Activated naive CD8-positive, alpha-beta T cell (primary cell): ENCODE data around the gene TMEM176A.
"Not testable (repeated sequence)": the region's sequence is repeated elsewhere in the genome, so short reads cannot be mapped to it uniquely, and the experiment has no call there.

Source experiments
- H3K27ac Mint-ChIP-seq: one replicate; pipeline ENCODE4 v1.8.0; 2021; ENCODE audit warnings: mixed read lengths
- H3K27me3 Mint-ChIP-seq: one replicate; pipeline ENCODE4 v1.8.0; 2021; ENCODE audit warnings: mixed read lengths
- H3K36me3 Mint-ChIP-seq: one replicate; pipeline ENCODE4 v1.8.0; 2021; ENCODE audit warnings: mixed read lengths
- H3K4me1 Mint-ChIP-seq: one replicate; pipeline ENCODE4 v1.8.0; 2021; ENCODE audit warnings: low read depth, mixed read lengths
- H3K4me3 Mint-ChIP-seq: one replicate; pipeline ENCODE4 v1.8.0; 2021; ENCODE audit warnings: mild to moderate bottlenecking, mixed read lengths
- H3K9me3 Mint-ChIP-seq: one replicate; pipeline ENCODE4 v1.8.0; 2021; ENCODE audit warnings: low read depth, mixed read lengths

Gene TMEM176A, protein sequence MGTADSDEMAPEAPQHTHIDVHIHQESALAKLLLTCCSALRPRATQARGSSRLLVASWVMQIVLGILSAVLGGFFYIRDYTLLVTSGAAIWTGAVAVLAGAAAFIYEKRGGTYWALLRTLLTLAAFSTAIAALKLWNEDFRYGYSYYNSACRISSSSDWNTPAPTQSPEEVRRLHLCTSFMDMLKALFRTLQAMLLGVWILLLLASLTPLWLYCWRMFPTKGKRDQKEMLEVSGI

GRCh38 chr7:150800581-150801241 lies at the start of gene TMEM176A:
Gene TMEM176A (plus strand): TSS chr7:150800769. CDS start chr7:150801551, 782 bp downstream.
- no peak within 1 kb of the TSS for H3K27ac Mint-ChIP-seq
- H3K4me3 Mint-ChIP-seq, result peak within 1 kb of the TSS; percentile 80
- H3K9me3 Mint-ChIP-seq, result peaks cover 7% of the 10 kb centered on the region
- peaks cover 9% of the 10 kb centered on the region for H3K4me1 Mint-ChIP-seq
- peaks cover 4% of the 10 kb centered on the region for H3K36me3 Mint-ChIP-seq
- peaks cover 27% of the 10 kb centered on the region for H3K27me3 Mint-ChIP-seq

DNA sequence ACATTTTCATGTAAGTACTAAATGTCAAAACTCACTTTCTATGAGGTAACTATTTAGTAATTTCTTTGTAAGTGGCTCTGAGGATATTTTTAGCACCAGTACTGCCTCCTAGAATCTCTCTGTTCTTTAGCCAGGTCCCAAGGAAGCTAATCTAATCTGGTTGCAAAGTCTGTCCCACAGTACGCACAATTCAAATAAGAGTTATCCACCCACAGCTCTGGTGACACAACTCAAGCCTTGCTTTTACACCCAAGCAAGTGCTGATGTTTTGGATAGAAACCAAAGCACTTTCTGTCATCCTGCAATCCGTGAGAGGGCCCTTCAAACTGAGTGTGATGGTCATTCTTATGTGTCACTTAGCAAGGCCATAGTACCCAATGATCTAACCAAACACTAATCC lies 48.9 kb upstream of the TMEM176A start:
- H3K4me3 Mint-ChIP-seq, result peak overlapping the region; percentile 23
- peaks cover 94% of the 10 kb centered on the region for H3K4me1 Mint-ChIP-seq
- H3K27me3 Mint-ChIP-seq, result no peaks in the 10 kb centered on the region
- peak overlapping the region; percentile 99 for H3K27ac Mint-ChIP-seq
- peaks cover 6% of the 10 kb centered on the region for H3K36me3 Mint-ChIP-seq
- H3K9me3 Mint-ChIP-seq, result no peaks in the 10 kb centered on the region

DNA sequence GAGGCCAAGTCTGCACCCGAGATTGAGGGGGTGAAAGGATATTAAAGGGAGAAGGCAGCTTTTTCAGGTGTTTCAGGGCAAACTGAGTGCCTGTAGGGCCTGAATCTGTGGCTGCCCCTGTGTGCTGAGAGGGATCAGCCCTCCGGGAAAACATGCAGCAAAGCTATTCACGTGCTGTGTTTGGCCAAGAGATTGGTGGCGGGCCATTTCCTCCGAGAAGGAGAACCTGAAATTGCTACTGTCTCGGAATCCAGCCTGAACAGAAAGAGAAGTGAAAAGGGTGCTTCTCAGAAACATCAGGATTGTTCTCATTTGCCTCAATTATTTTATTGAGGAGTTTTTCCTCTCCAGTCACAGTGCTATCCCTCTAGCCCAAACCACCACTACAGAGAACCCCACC lies 47.3 kb upstream of the TMEM176A start:
- Mint-ChIP-seq H3K27me3 (no peaks in the 10 kb centered on the region), H3K4me1 (peaks cover 90% of the 10 kb centered on the region), H3K4me3 (no peak overlapping the region), H3K36me3 (peaks cover 4% of the 10 kb centered on the region), H3K9me3 (no peaks in the 10 kb centered on the region), H3K27ac (peak overlapping the region; percentile 99)

DNA sequence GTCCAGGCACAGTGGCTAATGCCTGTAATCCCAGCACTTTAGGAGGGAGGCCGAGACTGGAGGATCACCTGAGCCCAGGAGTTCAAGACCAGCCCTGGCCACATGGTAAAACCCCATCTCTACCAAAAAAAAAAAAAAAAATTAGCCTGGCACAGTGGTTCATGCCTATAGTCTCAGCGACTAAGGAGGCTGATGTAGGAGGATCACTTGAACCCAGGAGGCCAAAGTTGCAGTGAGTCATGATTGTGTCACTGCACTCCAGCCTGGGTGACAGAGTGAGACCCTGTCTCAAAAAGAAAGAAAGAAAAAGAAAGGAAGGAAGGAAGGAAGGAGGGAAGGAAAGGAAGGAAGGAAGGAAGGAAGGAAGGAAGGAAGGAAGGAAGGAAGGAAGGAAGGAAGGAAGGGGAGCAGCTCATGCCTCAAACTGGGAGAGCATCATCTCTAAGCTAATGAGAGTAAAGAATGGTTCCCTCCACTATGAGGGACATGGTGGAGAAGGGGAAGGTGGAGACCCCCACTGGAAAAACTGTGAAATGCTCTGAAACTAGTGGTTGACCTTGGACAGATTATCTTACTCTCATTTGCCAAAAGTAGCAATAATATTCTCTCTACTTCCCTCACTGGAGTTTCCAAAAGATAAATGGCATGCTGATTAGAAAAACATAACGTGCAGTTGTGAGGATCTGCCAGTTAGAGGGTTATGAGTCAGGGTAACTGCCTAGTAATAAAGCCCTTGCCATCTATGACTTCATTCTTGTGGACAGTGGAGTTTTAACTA lies 46.6 kb upstream of the TMEM176A start:
- Mint-ChIP-seq H3K9me3 (no peaks in the 10 kb centered on the region), H3K4me3 (peak overlapping the region; percentile 51), H3K36me3 (peaks cover 3% of the 10 kb centered on the region), H3K27me3 (no peaks in the 10 kb centered on the region), H3K4me1 (peaks cover 82% of the 10 kb centered on the region), H3K27ac (peak overlapping the region; percentile 99)

DNA sequence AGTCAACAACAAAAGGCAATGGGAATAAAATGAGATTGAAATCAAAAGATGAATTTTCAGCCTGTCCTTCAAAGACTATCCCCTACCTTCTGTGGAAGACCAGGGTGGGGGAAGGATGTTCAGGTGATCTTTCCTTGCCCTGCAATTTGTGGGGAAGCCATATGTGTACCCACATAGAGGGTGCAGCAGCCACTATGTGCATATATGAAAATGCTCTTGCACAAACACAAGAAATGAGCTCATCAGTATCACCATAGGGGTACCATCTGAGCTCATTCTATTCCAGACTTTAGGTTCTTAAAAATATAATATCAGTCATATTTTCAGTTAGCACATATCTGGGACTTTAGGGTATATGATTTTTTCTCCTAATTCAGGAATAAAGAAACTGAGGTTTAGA lies 45.6 kb upstream of the TMEM176A start:
- Mint-ChIP-seq H3K4me3 (peak overlapping the region; percentile 64), H3K36me3 (peaks cover 5% of the 10 kb centered on the region), H3K27ac (peak overlapping the region; percentile 98), H3K9me3 (no peaks in the 10 kb centered on the region), H3K4me1 (peaks cover 73% of the 10 kb centered on the region), H3K27me3 (no peaks in the 10 kb centered on the region)

- H3K4me3 Mint-ChIP-seq, result peak overlapping the region; percentile 64
- peaks cover 67% of the 10 kb centered on the region for H3K4me1 Mint-ChIP-seq
- no peaks in the 10 kb centered on the region for H3K9me3 Mint-ChIP-seq
- H3K36me3 Mint-ChIP-seq, result peaks cover 2% of the 10 kb centered on the region
- peak overlapping the region; percentile 98 for H3K27ac Mint-ChIP-seq
- H3K27me3 Mint-ChIP-seq, result no peaks in the 10 kb centered on the region
These were observed 45.0 kb upstream of the TMEM176A start for GRCh38 chr7:150755473-150756099.

- peaks cover 2% of the 10 kb centered on the region for H3K36me3 Mint-ChIP-seq
- peak overlapping the region; percentile 64 for H3K4me3 Mint-ChIP-seq
- peak overlapping the region; percentile 98 for H3K27ac Mint-ChIP-seq
- H3K27me3 Mint-ChIP-seq, result no peaks in the 10 kb centered on the region
- peaks cover 61% of the 10 kb centered on the region for H3K4me1 Mint-ChIP-seq
- H3K9me3 Mint-ChIP-seq, result no peaks in the 10 kb centered on the region
These were observed 44.4 kb upstream of the TMEM176A start for GRCh38 chr7:150756166-150756565.

DNA sequence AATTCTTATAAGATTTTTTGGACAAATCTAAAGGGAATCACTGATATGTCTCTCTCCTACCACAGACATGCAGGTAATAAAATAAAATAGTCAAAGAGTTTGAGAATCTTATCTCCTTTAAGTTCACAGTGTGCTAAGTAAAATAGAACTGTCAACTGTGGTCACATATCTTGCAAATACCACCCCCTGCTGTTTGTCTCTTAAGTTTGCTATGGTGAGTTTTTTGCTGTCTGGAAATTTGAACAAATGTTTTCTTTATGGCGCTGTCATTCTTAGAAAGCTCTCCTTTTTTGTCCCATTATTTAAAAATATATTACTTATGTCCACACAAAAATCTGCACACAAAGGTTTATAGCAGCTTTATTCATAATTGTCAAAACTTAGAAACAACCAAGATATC lies 43.7 kb upstream of the TMEM176A start:
- Mint-ChIP-seq H3K27ac (peak overlapping the region; percentile 98), H3K9me3 (no peaks in the 10 kb centered on the region), H3K27me3 (no peaks in the 10 kb centered on the region), H3K4me1 (peaks cover 57% of the 10 kb centered on the region), H3K36me3 (peaks cover 7% of the 10 kb centered on the region), H3K4me3 (peak overlapping the region; percentile 64)

DNA sequence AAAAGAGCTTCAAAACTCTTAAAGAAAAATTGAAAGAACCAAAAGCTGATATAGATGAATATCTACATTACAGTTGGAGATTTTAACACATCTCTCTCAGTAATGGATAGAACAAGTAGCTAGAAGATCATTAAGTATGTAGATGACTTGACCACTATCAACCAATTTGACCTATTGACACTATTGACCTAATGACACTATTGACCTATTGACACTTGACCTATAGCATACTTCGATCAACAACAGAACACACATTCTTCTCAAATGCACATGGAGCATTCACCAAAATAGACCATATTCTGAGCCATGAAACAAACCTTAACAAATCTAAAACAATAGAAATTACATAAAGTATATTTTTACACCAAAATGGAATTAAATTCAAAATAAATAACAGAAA lies 41.1 kb upstream of the TMEM176A start:
- H3K4me1 Mint-ChIP-seq, result peaks cover 32% of the 10 kb centered on the region
- H3K4me3 Mint-ChIP-seq, result no peak overlapping the region
- H3K27me3 Mint-ChIP-seq, result no peaks in the 10 kb centered on the region
- H3K9me3 Mint-ChIP-seq, result no peaks in the 10 kb centered on the region
- H3K36me3 Mint-ChIP-seq, result peaks cover 7% of the 10 kb centered on the region
- H3K27ac Mint-ChIP-seq, result no peak overlapping the region

DNA sequence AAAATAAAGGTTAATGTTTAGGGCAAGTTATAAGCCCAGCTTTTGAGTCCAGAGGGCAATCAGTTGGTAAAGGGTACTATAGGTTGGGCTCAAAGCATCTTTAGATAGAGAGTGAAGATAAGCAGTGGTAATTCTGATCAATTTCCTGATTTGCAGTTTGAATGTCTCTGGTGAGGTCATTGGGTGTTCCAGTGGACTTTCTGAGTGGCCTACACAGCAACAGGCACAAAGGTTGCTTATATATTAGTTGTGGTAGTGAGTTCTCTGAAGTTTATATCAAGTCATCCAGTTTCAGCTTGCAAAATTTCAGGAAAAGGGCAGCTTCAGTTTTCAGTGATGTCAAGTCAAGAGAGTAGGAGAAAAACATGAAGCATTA lies 34.2 kb upstream of the TMEM176A start:
- Mint-ChIP-seq H3K27me3 (no peaks in the 10 kb centered on the region), H3K9me3 (no peaks in the 10 kb centered on the region), H3K27ac (no peak overlapping the region), H3K4me1 (no peaks in the 10 kb centered on the region), H3K4me3 (no peak overlapping the region), H3K36me3 (peaks cover 8% of the 10 kb centered on the region)

DNA sequence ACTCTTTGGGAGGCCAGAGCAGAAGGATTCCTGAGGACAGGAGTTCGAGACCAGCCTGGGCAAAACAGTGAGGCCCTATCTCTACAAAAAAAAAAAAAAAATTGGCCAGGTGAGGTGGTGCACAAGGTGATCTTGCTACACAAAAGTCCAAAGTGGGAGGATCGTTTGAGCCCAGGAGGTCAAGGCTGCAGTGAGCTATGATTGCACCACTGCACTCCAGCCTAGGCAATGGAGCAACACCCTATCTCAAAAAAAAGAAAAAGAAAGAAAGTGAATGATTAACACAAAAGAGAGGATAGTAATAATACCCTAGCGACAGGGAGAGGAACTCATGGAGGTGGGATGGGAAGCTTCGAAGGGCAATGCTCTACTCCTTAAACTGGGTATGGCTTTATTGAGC lies 30.8 kb upstream of the TMEM176A start:
- no peaks in the 10 kb centered on the region for H3K27me3 Mint-ChIP-seq
- H3K9me3 Mint-ChIP-seq, result peaks cover 8% of the 10 kb centered on the region
- no peak overlapping the region for H3K4me3 Mint-ChIP-seq
- H3K4me1 Mint-ChIP-seq, result no peaks in the 10 kb centered on the region
- H3K36me3 Mint-ChIP-seq, result peaks cover 11% of the 10 kb centered on the region
- no peak overlapping the region for H3K27ac Mint-ChIP-seq

DNA sequence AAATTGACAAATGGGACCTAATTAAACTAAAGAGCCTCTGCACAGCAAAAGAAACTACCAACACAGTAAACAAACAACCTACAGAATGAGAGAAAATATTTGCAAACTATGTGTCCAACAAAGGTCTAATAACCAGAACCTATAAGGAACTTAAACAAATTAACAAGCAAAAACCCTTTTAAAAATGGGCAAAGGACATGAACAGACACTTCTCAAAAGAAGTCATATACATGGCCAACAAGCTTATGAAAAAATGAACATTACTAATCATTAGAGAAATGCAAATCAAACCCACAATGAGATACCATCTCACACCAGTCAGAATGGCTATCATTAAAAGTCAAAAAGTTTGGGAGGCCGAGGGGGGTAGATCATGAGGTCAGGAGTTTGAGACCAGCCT lies 26.4 kb upstream of the TMEM176A start:
- H3K4me3 Mint-ChIP-seq, H3K27me3 Mint-ChIP-seq, H3K4me1 Mint-ChIP-seq, H3K27ac Mint-ChIP-seq, H3K36me3 Mint-ChIP-seq, H3K9me3 Mint-ChIP-seq: not testable (repeated sequence)

DNA sequence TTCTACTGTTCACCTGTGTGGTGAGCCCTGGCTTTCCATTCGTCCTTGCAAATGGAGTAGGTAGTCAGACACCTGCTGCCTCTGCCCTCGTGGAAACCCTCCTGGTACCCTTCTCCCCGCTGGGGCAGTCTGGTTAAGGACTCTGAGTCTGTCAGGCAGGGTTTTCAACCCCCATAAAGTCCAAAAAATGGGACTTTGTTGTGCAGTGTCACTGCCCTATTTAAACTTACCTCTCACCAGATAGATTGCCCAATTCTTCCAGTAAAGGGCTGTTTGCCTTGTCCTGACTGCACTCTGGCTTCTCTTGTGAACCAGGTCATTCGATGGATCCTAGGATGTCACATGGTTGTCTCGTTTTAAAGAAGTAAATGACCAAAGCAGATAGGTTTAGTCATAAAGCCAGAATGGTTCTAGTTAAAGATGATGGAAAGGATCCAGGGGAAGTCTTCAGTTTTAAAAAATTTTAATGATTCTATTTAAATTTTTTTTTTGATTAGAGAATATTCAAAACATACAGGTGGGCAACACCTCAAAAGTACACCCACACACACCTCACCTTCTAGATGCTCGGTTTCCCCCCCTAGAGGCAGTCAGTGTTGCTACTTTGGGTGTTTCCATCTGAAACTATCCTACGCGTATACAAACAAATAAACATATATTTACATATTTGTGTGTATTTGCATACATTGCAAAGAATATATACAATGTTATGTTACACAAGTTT lies 22.4 kb upstream of the TMEM176A start:
- H3K4me1 Mint-ChIP-seq, result peaks cover 2% of the 10 kb centered on the region
- H3K9me3 Mint-ChIP-seq, result peaks cover 8% of the 10 kb centered on the region
- H3K4me3 Mint-ChIP-seq, result no peak overlapping the region
- peaks cover 6% of the 10 kb centered on the region for H3K36me3 Mint-ChIP-seq
- peaks cover 3% of the 10 kb centered on the region for H3K27me3 Mint-ChIP-seq
- no peak overlapping the region for H3K27ac Mint-ChIP-seq

GRCh38 chr7:150778738-150779301 lies 21.7 kb upstream of the TMEM176A start:
- peaks cover 5% of the 10 kb centered on the region for H3K36me3 Mint-ChIP-seq
- H3K9me3 Mint-ChIP-seq, result peaks cover 4% of the 10 kb centered on the region
- no peak overlapping the region for H3K4me3 Mint-ChIP-seq
- H3K27ac Mint-ChIP-seq, result no peak overlapping the region
- peaks cover 2% of the 10 kb centered on the region for H3K4me1 Mint-ChIP-seq
- H3K27me3 Mint-ChIP-seq, result peaks cover 3% of the 10 kb centered on the region
